GM19328 (cell line): Measurements from ENCODE around the gene IFT122.
A peak's percentile ranks its signal among the peaks of the same experiment; 100 is the strongest.
"Not testable (repeated sequence)": the region's sequence is repeated elsewhere in the genome, so short reads cannot be mapped to it uniquely, and the experiment has no call there.

Experiments
- ATAC-seq: cut with Tn5 transposase; IDR thresholded peaks from one replicate; pipeline ENCODE4 v1.9.1; 2021; ENCODE audit warnings: mild to moderate bottlenecking, moderate library complexity; ENCODE audit not compliant: unreplicated experiment

IFT122 gene

DNA sequence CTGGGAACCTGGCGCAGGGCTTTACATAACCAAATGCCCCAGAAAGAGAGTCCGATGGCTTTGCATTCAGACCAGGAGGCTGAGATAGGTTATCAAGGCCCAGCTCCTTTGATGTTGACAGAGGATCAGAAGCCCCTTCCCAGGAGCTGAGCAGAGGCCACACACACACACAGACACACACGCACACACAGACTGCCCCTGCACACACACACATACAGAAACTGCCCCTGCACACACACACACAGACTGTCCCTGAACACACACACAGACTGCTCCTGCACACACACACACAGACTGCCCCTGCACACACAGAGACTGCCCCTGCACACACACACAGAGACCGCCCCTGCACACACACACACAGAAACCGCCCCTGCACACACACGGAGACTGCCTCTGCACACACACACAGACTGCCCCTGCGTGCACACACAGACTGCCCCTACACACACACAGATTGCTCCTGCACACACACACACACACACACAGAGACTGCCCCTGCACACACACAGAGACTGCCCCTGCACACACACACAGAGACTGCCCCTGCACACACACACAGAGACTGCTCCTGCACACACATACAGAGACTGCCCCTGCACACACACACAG lies 75.9 kb downstream of the IFT122 start:
- not testable (repeated sequence) for ATAC-seq

DNA sequence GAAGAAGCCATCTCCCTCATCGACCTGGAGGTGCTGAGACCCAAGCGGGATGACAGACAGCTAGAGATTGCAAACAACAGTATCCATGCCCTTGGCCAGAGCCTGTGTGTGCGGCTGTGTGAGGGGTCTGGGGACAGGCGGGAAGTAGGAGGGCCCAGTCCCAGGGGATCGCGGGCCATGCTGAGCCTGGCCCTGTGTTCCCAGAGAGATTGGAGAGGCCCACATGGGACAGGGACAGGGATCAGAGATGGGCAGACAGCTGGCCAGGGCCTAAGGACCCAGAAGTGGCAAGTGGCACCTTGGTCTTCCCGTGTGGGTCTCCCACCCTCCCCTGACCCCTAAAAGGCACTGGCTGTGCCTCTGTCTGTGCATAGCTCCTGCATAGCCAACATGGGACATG lies 77.5 kb downstream of the IFT122 start:
- no peak for ATAC-seq

DNA sequence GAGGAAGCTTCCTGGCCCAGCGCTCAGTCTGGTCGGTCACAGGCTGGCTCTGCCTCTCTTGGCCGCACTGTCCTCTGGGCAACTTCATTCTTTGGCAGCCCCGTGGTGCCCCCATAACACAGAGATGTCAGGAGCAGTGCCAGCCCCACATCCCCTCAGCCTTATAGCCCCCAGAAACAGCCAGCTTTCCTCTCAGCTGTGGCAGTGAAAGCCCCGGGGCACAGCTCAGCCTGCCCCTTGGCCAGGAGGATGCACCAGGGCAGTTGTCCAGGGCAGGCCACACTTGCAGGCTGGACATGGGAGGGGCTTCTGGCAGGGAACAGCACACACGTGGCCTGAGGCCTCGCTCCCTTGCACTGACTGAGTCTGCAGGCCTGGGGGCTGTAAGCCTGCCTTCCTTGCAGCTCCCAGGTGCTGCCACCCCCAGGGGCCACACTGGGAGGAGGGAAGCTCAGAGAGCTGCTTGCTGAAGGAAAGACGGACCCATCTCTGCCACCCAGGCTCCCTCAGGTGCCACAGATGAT lies 78.1 kb downstream of the IFT122 start:
- ATAC-seq: no peak

GRCh38 chr3:129518581-129518980 lies 78.6 kb downstream of the IFT122 start:
- ATAC-seq: no peak

DNA sequence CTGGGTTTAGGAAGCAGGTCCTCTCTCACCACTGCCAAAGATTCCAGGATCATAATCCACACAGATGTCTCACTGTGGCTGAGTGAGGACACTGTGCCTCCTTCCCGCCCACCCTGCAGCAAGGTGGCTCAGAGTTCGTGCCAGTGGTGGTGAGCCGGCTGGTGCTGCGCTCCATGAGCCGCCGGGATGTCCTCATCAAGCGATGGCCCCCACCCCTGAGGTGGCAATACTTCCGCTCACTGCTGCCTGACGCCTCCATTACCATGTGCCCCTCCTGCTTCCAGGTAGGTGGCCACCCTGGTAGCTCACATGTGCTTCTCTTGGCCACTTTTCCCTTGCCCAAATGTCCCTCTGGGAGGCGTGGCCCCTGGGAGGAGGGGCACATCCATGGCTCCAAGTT lies 79.4 kb downstream of the IFT122 start:
- ATAC-seq: no peak

GRCh38 chr3:129519896-129520715 lies 80.1 kb downstream of the IFT122 start:
- ATAC-seq: no peak

DNA sequence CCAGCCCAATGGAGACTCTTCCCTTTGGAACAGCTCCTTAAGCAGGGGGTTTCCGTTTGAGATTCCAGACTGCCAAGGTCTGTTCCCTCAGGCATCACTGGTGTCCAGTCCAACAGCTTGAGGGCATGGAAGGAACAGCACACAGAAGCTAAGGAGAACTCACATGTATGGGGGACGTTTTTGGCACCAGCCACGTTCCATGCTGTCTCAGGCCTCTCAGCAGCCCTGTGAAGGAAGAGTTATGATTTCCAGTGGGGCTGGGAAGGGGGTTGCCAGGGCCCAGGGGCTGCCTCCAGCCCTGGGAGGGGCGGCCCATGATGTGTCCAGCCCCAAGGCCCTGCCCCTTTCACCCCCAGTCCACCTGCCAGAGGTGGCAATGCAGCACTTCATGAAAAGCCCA lies 80.9 kb downstream of the IFT122 start:
- ATAC-seq: no peak

GRCh38 chr3:129521611-129522010 lies 81.6 kb downstream of the IFT122 start:
- ATAC-seq: no peak

- ATAC-seq: no peak
Measured at GRCh38 chr3:129522953-129523352, 82.9 kb downstream of the IFT122 start.

GRCh38 chr3:129524081-129524480 lies 84.1 kb downstream of the IFT122 start:
- ATAC-seq: no peak

DNA sequence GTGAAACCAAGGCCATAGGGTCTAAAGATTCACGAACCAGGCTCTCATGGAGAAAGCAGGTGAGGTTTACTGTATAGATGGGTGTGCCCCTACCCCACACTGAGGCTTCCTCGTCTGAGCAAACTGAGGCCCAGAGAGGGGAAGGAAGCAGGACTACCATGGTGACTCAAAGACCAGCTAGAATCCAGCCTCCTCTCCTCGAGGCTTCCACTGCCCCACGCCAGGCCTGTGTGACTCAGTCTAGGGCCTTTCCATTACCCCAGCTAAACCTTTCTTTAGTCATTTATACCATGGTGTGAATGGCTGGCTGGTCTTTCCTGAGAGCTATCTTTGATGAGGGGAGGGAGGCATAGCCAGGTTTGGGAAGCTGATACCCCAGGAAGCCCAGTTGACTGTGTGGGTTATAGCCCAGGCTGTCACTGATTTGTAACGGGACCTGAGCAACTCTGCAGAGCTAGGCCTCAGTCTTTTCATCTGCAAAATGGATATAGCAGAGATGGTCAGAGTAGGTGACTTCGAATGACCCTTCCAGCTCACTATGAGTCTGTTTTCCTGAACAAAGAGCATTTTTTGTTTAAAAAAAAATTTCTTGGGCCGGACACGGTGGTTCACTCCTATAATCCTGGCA lies 85.4 kb downstream of the IFT122 start:
- no peak for ATAC-seq

DNA sequence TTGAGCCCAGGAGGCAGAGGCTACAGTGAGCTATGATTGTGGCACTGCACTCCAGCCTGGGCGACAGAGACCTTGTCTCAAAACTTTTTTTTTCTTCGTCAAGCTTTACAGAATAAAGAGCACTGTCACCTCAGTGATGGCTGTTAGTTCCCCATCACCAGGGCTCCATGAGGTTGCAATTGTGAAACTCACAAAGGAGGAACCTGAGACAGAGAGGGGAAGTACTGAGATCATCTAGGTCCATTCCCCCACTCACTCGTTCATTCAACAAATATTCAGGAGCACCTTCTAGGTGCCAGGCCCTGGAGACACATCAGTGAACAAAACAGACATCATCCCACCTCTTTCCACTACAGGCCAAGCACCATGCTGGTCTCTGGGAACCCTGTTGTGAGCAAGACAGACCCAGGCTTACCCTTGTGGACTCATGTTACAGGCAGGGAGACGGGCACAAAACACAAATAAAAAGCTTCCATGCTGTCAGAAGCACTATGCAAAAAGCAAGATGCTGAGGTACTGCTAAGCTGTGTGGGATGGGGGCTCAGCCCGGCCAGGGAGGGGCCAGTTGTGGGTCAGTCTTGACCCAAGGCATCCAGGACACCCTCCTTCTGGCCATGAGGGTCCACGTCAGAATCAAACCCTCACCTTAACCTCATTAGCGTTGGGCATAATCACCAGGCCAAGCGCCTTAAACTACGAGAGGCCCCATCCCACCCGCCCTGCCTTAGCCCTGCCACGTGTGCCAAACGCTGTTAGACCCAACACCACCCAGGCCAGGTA lies 86.3 kb downstream of the IFT122 start:
- ATAC-seq: peak; percentile 93

DNA sequence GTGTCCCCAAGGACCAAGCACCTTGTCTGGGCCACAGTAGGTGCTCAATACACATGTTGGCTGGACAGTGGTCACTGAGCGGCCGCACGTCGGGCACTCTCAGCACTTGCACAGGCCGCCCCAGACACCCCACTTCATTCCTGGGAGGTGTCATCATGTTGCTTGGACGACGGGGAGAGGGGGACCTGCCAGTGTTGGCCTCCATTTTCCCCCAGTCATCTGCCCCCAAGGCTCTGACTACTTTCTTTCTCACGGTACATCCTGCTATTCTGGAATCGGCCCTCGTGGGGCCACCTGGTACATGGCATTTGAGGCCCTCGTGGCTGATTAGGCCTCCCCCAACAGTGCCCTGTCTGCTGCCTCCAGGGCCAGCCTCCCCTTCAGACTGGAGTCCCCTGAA lies 87.2 kb downstream of the IFT122 start:
- ATAC-seq: no peak

GRCh38 chr3:129528589-129529100 lies 88.6 kb downstream of the IFT122 start, which contains the start of gene RHO:
Gene RHO (plus strand): TSS chr3:129528639. CDS start chr3:129528734, 95 bp downstream.
- no peak for ATAC-seq

GRCh38 chr3:129529436-129530210 lies 89.6 kb downstream of the IFT122 start:
- no peak for ATAC-seq

DNA sequence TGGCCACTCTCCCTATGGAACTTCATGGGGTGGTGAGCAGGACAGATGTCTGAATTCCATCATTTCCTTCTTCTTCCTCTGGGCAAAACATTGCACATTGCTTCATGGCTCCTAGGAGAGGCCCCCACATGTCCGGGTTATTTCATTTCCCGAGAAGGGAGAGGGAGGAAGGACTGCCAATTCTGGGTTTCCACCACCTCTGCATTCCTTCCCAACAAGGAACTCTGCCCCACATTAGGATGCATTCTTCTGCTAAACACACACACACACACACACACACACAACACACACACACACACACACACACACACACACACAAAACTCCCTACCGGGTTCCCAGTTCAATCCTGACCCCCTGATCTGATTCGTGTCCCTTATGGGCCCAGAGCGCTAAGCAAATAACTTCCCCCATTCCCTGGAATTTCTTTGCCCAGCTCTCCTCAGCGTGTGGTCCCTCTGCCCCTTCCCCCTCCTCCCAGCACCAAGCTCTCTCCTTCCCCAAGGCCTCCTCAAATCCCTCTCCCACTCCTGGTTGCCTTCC lies 90.3 kb downstream of the IFT122 start:
- ATAC-seq: no peak

GRCh38 chr3:129530821-129531220 lies 90.8 kb downstream of the IFT122 start:
- no peak for ATAC-seq

- no peak for ATAC-seq
Measured at GRCh38 chr3:129531699-129532098, 91.7 kb downstream of the IFT122 start.

- ATAC-seq: no peak
Measured at GRCh38 chr3:129532261-129532660, 92.2 kb downstream of the IFT122 start.

DNA sequence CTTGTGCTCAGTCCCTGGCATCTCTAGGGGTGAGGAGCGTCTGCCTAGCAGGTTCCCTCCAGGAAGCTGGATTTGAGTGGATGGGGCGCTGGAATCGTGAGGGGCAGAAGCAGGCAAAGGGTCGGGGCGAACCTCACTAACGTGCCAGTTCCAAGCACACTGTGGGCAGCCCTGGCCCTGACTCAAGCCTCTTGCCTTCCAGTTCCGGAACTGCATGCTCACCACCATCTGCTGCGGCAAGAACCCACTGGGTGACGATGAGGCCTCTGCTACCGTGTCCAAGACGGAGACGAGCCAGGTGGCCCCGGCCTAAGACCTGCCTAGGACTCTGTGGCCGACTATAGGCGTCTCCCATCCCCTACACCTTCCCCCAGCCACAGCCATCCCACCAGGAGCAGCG lies 93.4 kb downstream of the IFT122 start:
- ATAC-seq: no peak
